ENCODE measurements around the gene TOP3B. TPM values are rescaled to one million over a fixed set of nuclear protein-coding genes. Genes with fewer than 3 reads are reported as not detected.

Gene TOP3B
- total and polyA plus RNA-seq, 9 of the 15 experiments (the other 6 are each of a cell fraction or from before 2014, with no cell fraction given) = 3.0 to 188 (median 112) TPM

DNA sequence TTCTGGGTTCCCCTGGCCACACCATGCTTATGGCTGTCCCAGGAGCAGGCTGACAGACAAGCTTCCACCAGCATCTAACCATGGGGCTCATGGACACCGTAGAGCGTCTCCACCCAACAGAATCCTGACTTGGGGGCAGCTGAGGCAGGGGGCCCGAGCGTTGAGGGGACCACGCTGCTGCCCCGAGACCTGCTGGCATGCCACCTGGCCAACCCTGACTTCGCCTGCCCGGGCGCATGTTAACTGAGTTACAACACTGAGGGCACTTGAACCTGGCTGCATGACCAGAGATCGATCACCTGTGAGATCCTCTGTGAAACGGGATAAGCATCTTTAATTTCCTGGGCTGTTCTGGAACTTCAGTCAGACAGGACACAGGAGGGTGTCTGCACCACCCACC, 43.7 kb downstream of the TOP3B start:
- Histone ChIP-seq H3K9ac (ENCODE audit: insufficient read depth in 1 of 2, low read depth in 2 of 2, low read length in 2 of 2) (peak overlapping the region; percentile 29 to 85), H3K4me1 (replicated peaks in 1 of 2; ENCODE audit: control insufficient read depth in 2 of 2, insufficient read depth in 2 of 2, low read length in 2 of 2) (peaks cover 12 to 52% of the 10 kb centered on the region in 2 experiments), H3K27ac (ENCODE audit: extremely low read depth, low read depth, low read length) (peak overlapping the region; percentile 85), H3K9me1 (ENCODE audit: control insufficient read depth, insufficient read depth, low read length) (peaks cover 8% of the 10 kb centered on the region), H4K20me1 (replicated peaks; ENCODE audit: control insufficient read depth, insufficient read depth, low read length) (peaks cover 10% of the 10 kb centered on the region; the same call in 1 of the 2 replicates), H3K4me2 (ENCODE audit: insufficient read depth, low read length) (peak overlapping the region; percentile 94), H3K27me3 (ENCODE audit: control insufficient read depth in 2 of 2, insufficient read depth in 2 of 2, low read length in 2 of 2) (no peaks in the 10 kb centered on the region), H3K36me3 (ENCODE audit: control insufficient read depth, insufficient read depth, low read length) (peaks cover 83% of the 10 kb centered on the region), H3K79me2 (ENCODE audit: control insufficient read depth, insufficient read depth, low read length) (peaks cover 4% of the 10 kb centered on the region; the same call in 1 of the 3 replicates), H2AFZ (ENCODE audit: low read depth, low read length) (peak overlapping the region; percentile 96), H3K4me3 (no peak overlapping the region), H3K9me3 (replicated peaks; ENCODE audit: control insufficient read depth, insufficient read depth, low read depth, low read length) (no peaks in the 10 kb centered on the region)
- WGBS (ENCODE audit: insufficient coverage, low coverage, missing lambda C conversion rate) = 85% methylated on average over 11 of the region's 11 CpGs
- no peak for DNase-seq (ENCODE audit: extremely low read depth in 1 of 4, low spot score in 3 of 4)
- in situ Hi-C loops (cut with MboI) (loop anchor here (25.0 kb wide), 3 partner anchors 402 to 802 kb away; partner anchors contain the start of gene HIC2), intact Hi-C loops (cut with micrococcal nuclease) (loop anchor here (1.0 to 5.0 kb wide), 11 partner anchors 14 to 279 kb away; partner anchors contain the start of genes MAPK1, PPIL2, PPM1F and TOP3B)
- ChIA-PET POLR2A (interaction anchor here (0.7 to 49.7 kb wide), 34 partner anchors 5 to 1071 kb away, joined by 3 to 1041 read pairs (median 4); partner anchors contain the start of genes PPIL2, PPM1F and SDF2L1), CTCF (ENCODE audit: low intra/inter-chr PET ratio) (interaction anchor here (0.6 to 9.2 kb wide), 25 partner anchors 9 to 1520 kb away, joined by 3 to 609 read pairs (median 4); partner anchors contain the start of genes MAPK1, PPIL2, PPM1F and SDF2L1)
- FAIRE-seq = no peak
- peak; percentile 10 for ATAC-seq
- peak; percentile 5; the same call in 1 of the 2 replicates for TF ChIP-seq ZKSCAN1 (IDR thresholded peaks at IDR 0.05; ENCODE audit: low read depth, low read length)
- TF ChIP-seq NFE2 (IDR thresholded peaks at IDR 0.05; ENCODE audit: low read depth) = no peak
- TF ChIP-seq KLF6 (CRISPR knock-in tag; IDR thresholded peaks at IDR 0.05; ENCODE audit: borderline replicate concordance) = no peak
- TF ChIP-seq, protein P1, sequence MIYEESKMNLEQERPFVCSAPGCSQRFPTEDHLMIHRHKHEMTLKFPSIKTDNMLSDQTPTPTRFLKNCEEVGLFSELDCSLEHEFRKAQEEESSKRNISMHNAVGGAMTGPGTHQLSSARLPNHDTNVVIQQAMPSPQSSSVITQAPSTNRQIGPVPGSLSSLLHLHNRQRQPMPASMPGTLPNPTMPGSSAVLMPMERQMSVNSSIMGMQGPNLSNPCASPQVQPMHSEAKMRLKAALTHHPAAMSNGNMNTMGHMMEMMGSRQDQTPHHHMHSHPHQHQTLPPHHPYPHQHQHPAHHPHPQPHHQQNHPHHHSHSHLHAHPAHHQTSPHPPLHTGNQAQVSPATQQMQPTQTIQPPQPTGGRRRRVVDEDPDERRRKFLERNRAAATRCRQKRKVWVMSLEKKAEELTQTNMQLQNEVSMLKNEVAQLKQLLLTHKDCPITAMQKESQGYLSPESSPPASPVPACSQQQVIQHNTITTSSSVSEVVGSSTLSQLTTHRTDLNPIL (CRISPR knock-in tag; IDR thresholded peaks at IDR 0.05) = no peak
- TF ChIP-seq NCOA1 (IDR thresholded peaks at IDR 0.05; ENCODE audit: low read depth) = no peak
- peak; percentile 17 for TF ChIP-seq SP2 (IDR thresholded peaks at IDR 0.05; ENCODE audit: extremely low read depth, low read depth, low read length, poor library complexity, severe bottlenecking)
- no peak for TF ChIP-seq SIRT6 (IDR thresholded peaks at IDR 0.05; ENCODE audit: low read depth, low read length)
- TF ChIP-seq, protein P2, sequence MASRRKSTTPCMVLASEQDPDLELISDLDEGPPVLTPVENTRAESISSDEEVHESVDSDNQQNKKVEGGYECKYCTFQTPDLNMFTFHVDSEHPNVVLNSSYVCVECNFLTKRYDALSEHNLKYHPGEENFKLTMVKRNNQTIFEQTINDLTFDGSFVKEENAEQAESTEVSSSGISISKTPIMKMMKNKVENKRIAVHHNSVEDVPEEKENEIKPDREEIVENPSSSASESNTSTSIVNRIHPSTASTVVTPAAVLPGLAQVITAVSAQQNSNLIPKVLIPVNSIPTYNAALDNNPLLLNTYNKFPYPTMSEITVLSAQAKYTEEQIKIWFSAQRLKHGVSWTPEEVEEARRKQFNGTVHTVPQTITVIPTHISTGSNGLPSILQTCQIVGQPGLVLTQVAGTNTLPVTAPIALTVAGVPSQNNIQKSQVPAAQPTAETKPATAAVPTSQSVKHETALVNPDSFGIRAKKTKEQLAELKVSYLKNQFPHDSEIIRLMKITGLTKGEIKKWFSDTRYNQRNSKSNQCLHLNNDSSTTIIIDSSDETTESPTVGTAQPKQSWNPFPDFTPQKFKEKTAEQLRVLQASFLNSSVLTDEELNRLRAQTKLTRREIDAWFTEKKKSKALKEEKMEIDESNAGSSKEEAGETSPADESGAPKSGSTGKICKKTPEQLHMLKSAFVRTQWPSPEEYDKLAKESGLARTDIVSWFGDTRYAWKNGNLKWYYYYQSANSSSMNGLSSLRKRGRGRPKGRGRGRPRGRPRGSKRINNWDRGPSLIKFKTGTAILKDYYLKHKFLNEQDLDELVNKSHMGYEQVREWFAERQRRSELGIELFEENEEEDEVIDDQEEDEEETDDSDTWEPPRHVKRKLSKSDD (conservative IDR thresholded peaks at IDR 0.05; ENCODE audit: low read length) = 0 out of 2 replicates have a peak, but pooled peaks have one; percentile 14
- TF ChIP-seq SIX5 (IDR thresholded peaks at IDR 0.05; ENCODE audit: borderline replicate concordance in 1 of 2, insufficient read depth in 1 of 2, low read depth in 1 of 2, low read length in 2 of 2) = peak in 1 of 2 experiments; percentile 18; a peak in 1 of 4 replicates
- TF ChIP-seq THRAP3 (IDR thresholded peaks at IDR 0.05; ENCODE audit: borderline replicate concordance) = no peak
- BruUV-seq (replicated peaks) = no TSS peak
